Stimulated activated naive CD4-positive, alpha-beta T cell (primary cell): ENCODE results near the gene RAB35.
A peak's percentile ranks its signal among the peaks of the same experiment; 100 is the strongest.

ENCODE experiments used
- DNase-seq, 6 experiments: peaks; one replicate each; lab custom pipeline; 2025; lab: John Stamatoyannopoulos, UW

RAB35 gene

GRCh38 chr12:120086801-120087621 is 29.5 kb downstream of the RAB35 start:
- peak; percentile 97 to 99 (median 99) for DNase-seq

GRCh38 chr12:120085920-120086645 is 30.5 kb downstream of the RAB35 start:
- DNase-seq, result no peak

GRCh38 chr12:120081641-120082040 is 34.9 kb downstream of the RAB35 start:
- DNase-seq, result no peak

- DNase-seq, result no peak
Measured at GRCh38 chr12:120079411-120080400, 36.8 kb downstream of the RAB35 start.

- DNase-seq, result peak in 1 of 6 experiments; percentile 15
Measured at GRCh38 chr12:120078868-120079267, 37.7 kb downstream of the RAB35 start.

GRCh38 chr12:120077260-120077659 is 39.3 kb downstream of the RAB35 start:
- DNase-seq, result no peak

GRCh38 chr12:120076651-120077050 is 39.9 kb downstream of the RAB35 start:
- DNase-seq, result no peak

- DNase-seq, result peak in 3 of 6 experiments; percentile 5 to 55 (median 22)
Measured at GRCh38 chr12:120075034-120075616, 41.4 kb downstream of the RAB35 start.

- DNase-seq, result no peak
Measured at GRCh38 chr12:120072472-120073249, 43.9 kb downstream of the RAB35 start.

- no peak for DNase-seq
Measured at GRCh38 chr12:120071493-120072020, 45.0 kb downstream of the RAB35 start.

- no peak for DNase-seq
Measured at GRCh38 chr12:120069278-120069677, 47.3 kb downstream of the RAB35 start.

- no peak for DNase-seq
Measured at GRCh38 chr12:120067901-120068300, 48.7 kb downstream of the RAB35 start.

GRCh38 chr12:120067084-120067869 is 49.3 kb downstream of the RAB35 start:
- no peak for DNase-seq

- no peak for DNase-seq
Measured at GRCh38 chr12:120066341-120066740, 50.2 kb downstream of the RAB35 start.

GRCh38 chr12:120065472-120065871 is 51.1 kb downstream of the RAB35 start:
- DNase-seq, result no peak

GRCh38 chr12:120064054-120064940 is 52.3 kb downstream of the RAB35 start:
- no peak for DNase-seq

- DNase-seq, result no peak
Measured at GRCh38 chr12:120062976-120063579, 53.5 kb downstream of the RAB35 start.

GRCh38 chr12:120061575-120062214 is 54.9 kb downstream of the RAB35 start:
- no peak for DNase-seq
